ENCODE results near the gene KLF15. TPM values are rescaled to one million over a fixed set of nuclear protein-coding genes. Genes with fewer than 3 reads are reported as not detected.

The KLF15 gene
- total and polyA plus RNA-seq, 2 of the 8 experiments (the other 6 are each of a cell fraction or from before 2014, with no cell fraction given) = 15.7 to 19.5 TPM

DNA sequence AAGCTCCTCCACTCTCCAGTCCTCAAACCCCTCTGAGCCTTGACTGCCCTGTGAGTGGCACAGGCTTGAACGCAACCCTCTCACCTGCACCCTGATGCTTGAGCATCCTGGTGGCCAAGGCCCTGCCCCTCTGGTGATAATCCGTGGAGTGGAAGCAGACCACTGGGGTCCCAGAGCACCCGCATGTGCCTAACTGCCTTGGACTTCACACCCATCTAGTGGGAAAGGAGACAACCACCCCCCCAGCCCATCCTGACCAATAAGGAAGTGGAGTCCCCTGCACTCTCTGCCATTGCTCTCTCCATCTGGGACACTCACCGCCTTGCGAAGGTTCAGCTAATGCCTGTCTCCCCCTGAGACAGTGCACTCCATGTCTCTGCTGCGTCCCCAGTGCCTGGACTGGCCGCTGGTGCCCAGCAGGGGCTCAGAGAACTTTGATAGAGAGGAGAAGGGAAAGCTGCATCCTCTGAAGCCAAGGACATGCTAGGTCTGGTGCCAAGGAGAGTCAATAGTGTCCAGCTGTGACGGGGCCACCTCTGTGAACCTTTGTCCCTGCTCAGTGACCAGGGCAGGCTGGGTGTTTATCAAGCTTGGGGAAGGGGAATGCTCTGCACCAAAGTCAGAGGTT, 3.4 kb downstream of the KLF15 start:
- H4K8ac ChIP-seq (ENCODE audit: extremely low read depth, insufficient read depth, low read length) = no peak overlapping the region; the same call in 1 of the 2 replicates
- H2AK5ac ChIP-seq (ENCODE audit: low read depth, low read length) = no peak overlapping the region
- no peak overlapping the region for H2AFZ ChIP-seq (ENCODE audit: low read length)
- H2BK20ac ChIP-seq (ENCODE audit: low read length) = no peak overlapping the region
- CTCF ChIA-PET (ENCODE audit: partially characterized antibody) = interaction anchor here (0.6 to 2.1 kb wide), 8 partner anchors 9 to 230 kb away, joined by 3 to 8 read pairs (median 4); no protein-coding TSS in a partner anchor
- no peak overlapping the region for H2BK5ac ChIP-seq (ENCODE audit: low read depth, low read length)
- 0 out of 2 replicates have a peak, but pooled peaks cover 3% of the 10 kb centered on the region for H3K79me1 ChIP-seq (ENCODE audit: low read depth, low read length)
- H3K36me3 ChIP-seq (ENCODE audit: control insufficient read depth in 2 of 4, insufficient read depth in 4 of 4, low read length in 3 of 4) = peaks cover 0 to 15% (median 10%) of the 10 kb centered on the region in 4 experiments; a peak in 5 of 8 replicates
- H3K18ac ChIP-seq (ENCODE audit: extremely low read depth, low read length) = no peak overlapping the region
- no peak for DNase-seq (ENCODE audit: low read depth in 1 of 2, low spot score in 2 of 2)
- FAIRE-seq = no peak
- no peak overlapping the region for H3K14ac ChIP-seq (ENCODE audit: insufficient read length)
- 83% methylated on average over 8 of the region's 8 CpGs; no CpG with 5 or more reads in 1 of the 2 experiments for WGBS, 2 experiments (ENCODE audit: extremely low coverage in 1 of 2, insufficient coverage in 1 of 2, insufficient read length in 1 of 2, insufficient replicate concordance in 2 of 2, low coverage in 1 of 2, low lambda C conversion rate in 2 of 2, missing lambda C conversion rate in 1 of 2)
- no peak overlapping the region for H3K23ac ChIP-seq (ENCODE audit: insufficient read length)
- no peak overlapping the region for H3K4me3 ChIP-seq (ENCODE audit: extremely low read depth in 1 of 4, insufficient read depth in 2 of 4, low read depth in 3 of 4, low read length in 4 of 4)
- H3K79me2 ChIP-seq (ENCODE audit: control insufficient read depth in 1 of 2, insufficient read depth in 2 of 2, low read length in 2 of 2) = peaks cover 0 to 18% of the 10 kb centered on the region in 2 experiments; a peak in 1 of 4 replicates
- no peak overlapping the region for H3K4me2 ChIP-seq (ENCODE audit: insufficient read depth in 1 of 2, low read depth in 2 of 2, low read length in 2 of 2)
- H2BK12ac ChIP-seq (ENCODE audit: low read depth, low read length) = no peak overlapping the region
- H3K9ac ChIP-seq (replicated peaks in 1 of 4; ENCODE audit: extremely low read depth in 1 of 4, low read depth in 3 of 4, low read length in 3 of 4) = no peak overlapping the region
- H3K4ac ChIP-seq (replicated peaks; ENCODE audit: insufficient read length, low read depth, low read length) = no peak overlapping the region
- no peak overlapping the region for H3K56ac ChIP-seq (replicated peaks; ENCODE audit: insufficient read length, low read depth, low read length)
- no peak overlapping the region for H3K27ac ChIP-seq (ENCODE audit: low read depth, low read length)
- POLR2A ChIA-PET (ENCODE audit: partially characterized antibody) = interaction anchor here (1.6 kb wide), 1 partner anchor 86 kb away, joined by 4 read pairs; no protein-coding TSS in a partner anchor
- peaks cover 2 to 25% (median 15%) of the 10 kb centered on the region in 4 experiments for H3K4me1 ChIP-seq (replicated peaks in 1 of 4; ENCODE audit: control insufficient read depth in 3 of 4, insufficient read depth in 4 of 4, low read length in 3 of 4)
- H3K23me2 ChIP-seq (ENCODE audit: low read depth, low read length) = peaks cover 17% of the 10 kb centered on the region
- 0 out of 2 replicates have a peak overlapping the region, but pooled peaks have one; percentile 3 for H2BK15ac ChIP-seq (ENCODE audit: low read length)
- H4K5ac ChIP-seq (ENCODE audit: insufficient read length, low read depth, low read length) = no peak overlapping the region
- peaks cover 0 to 15% of the 10 kb centered on the region in 2 experiments for H4K20me1 ChIP-seq (replicated peaks in 1 of 2; ENCODE audit: control insufficient read depth in 1 of 2, insufficient read depth in 2 of 2, low read length in 2 of 2)
- no peaks in the 10 kb centered on the region for H3K9me3 ChIP-seq (ENCODE audit: insufficient read depth in 2 of 2, low read depth in 1 of 2, low read length in 1 of 2)
- H3K27me3 ChIP-seq (replicated peaks in 1 of 4; ENCODE audit: control insufficient read depth in 3 of 4, extremely low read depth in 1 of 4, insufficient read depth in 3 of 4, low read length in 3 of 4) = peaks cover 0 to 7% (median 5%) of the 10 kb centered on the region in 4 experiments; a peak in 6 of 7 replicates
- no peak overlapping the region for H4K91ac ChIP-seq (replicated peaks; ENCODE audit: insufficient read length, low read length)
- TF ChIP-seq SIX5 (IDR thresholded peaks at IDR 0.05; ENCODE audit: low read depth, low read length) (no peak), CEBPB (IDR thresholded peaks at IDR 0.05; ENCODE audit: low read depth, low read length) (no peak), FOSL1 (IDR thresholded peaks at IDR 0.05; ENCODE audit: insufficient read depth, low read depth, low read length) (no peak), JUN (IDR thresholded peaks at IDR 0.05; ENCODE audit: low read depth, low read length) (no peak), POLR2AphosphoS5 (IDR thresholded peaks at IDR 0.05; ENCODE audit: low read depth, low read length) (no peak)
- H2BK120ac ChIP-seq (replicated peaks; ENCODE audit: low read depth, low read length) = no peak overlapping the region

Measured in H1 (cell line).